Left lung (tissue), 10 donors: ENCODE measurements around the gene PIGT. TPM values are rescaled to one million over a fixed set of nuclear protein-coding genes. Genes with fewer than 3 reads are reported as not detected.

Experiments
- ATAC-seq: fragments of 200-7000 bp; cut with Tn5 transposase; one replicate; pipeline ENCODE4 v1.9.1; 2020; ENCODE audit warnings: moderate library complexity
- DNase-seq, 4 donors: peaks; one replicate each; pipeline ENCODE4 v3.0.0-alpha.2; 2013 to 2020
- H3K27ac ChIP-seq, 2 donors: fragments of 200-600 bp; sonication (generic) in 1 of 2; one replicate each; pipeline versions ENCODE4 v1.5.0 to v1.8.0; 2020 to 2021
- H3K27me3 ChIP-seq, 2 donors: fragments of 200-600 bp; sonication (generic) in 1 of 2; one replicate each; pipeline versions ENCODE4 v1.5.0 to v1.8.0; 2020 to 2021
- H3K36me3 ChIP-seq, 2 donors: fragments of 200-600 bp; sonication (generic) in 1 of 2; one replicate each; pipeline versions ENCODE4 v1.5.0 to v1.8.0; 2020 to 2021
- H3K4me1 ChIP-seq, 2 donors: fragments of 200-600 bp; one replicate each; pipeline ENCODE4 v1.8.0; 2021
- H3K4me3 ChIP-seq, 2 donors: fragments of 200-600 bp; sonication (generic) in 1 of 2; one replicate each; pipeline versions ENCODE4 v1.5.0 to v1.8.0; 2020 to 2021; ENCODE audit warnings: mild to moderate bottlenecking in 1 of 2
- H3K9me3 ChIP-seq, 2 donors: fragments of 200-600 bp; sonication (generic) in 1 of 2; one replicate each; pipeline versions ENCODE4 v1.5.0 to v1.8.0; 2020 to 2021
- CTCF ChIP-seq, 2 donors: fragments of 200-600 bp; sonication (generic) in 1 of 2; IDR thresholded peaks; one replicate each; pipeline versions ENCODE4 v1.5.0 to v1.8.0; 2021; ENCODE audit warnings: antibody characterized with exemption in 2 of 2
- intact Hi-C, 2 donors: fragments of 100-400 bp; cut with DNase I; formaldehyde crosslinking; loops; one replicate each; pipeline versions ENCODE4 v1.11.2 to v1.14.2; 2022
- polyA plus RNA-seq, 6 donors: library from polyadenylated mRNA; unstranded; fragments of 120-200 nt; gene quantifications; one replicate each; pipeline ENCODE4 v1.2.1, GENCODE V29; 2013; ENCODE audit not compliant: insufficient read length in 6 of 6
- total RNA-seq, 2 donors: library from RNA; stranded (reverse); fragmentation: NEBNext Ultra II Directional; extraction: Animal tissue kit (Norgen Biotek cat#: 25700); gene quantifications; one replicate each; pipeline ENCODE4 v1.2.1, GENCODE V29; 2021
- donor health status: DM: no; HTN: yes; CAD: no.
- donor health status: DM: no; HTN: no; CAD: no.

The PIGT gene
- total and polyA plus RNA-seq, 8 donors: 72.8 to 96.7 (median 82.1) TPM

GRCh38 chr20:45450097-45450818 lies 34.3 kb downstream of the PIGT start:
- no peaks in the 10 kb centered on the region for H3K36me3 ChIP-seq
- no peak overlapping the region for H3K27ac ChIP-seq
- H3K4me3 ChIP-seq: no peak overlapping the region
- DNase-seq: no peak
- H3K27me3 ChIP-seq: no peaks in the 10 kb centered on the region
- intact Hi-C loops: no loop called here
- peak; percentile 52 to 58 for TF ChIP-seq CTCF (IDR thresholded peaks at IDR 0.05)
- ATAC-seq: peak; percentile 74
- no peaks in the 10 kb centered on the region for H3K9me3 ChIP-seq
- H3K4me1 ChIP-seq: no peaks in the 10 kb centered on the region

DNA sequence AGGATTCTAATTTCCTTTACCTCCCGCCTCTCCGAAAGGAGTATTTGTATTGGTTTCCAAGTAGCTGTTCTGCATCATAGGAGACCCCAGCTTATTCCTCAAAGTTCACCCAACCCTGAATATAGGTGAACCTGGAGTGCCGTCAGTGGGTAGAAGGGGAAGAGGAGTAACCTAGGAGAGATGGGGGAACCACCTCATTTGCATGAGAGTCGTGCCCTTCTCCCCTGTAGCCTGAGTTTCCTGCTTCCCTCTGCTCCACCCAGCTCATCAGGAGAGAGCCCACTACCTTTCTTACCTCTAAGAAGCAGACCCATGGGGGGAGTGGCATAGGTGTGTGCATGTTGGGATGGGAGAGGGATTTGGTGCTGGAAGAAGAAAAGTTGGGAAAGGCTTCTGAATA lies 36.3 kb downstream of the PIGT start:
- DNase-seq: no peak
- Histone ChIP-seq H3K4me3 (no peak overlapping the region), H3K9me3 (no peaks in the 10 kb centered on the region), H3K4me1 (no peaks in the 10 kb centered on the region), H3K27me3 (no peaks in the 10 kb centered on the region), H3K27ac (no peak overlapping the region), H3K36me3 (no peaks in the 10 kb centered on the region)
- intact Hi-C loops: no loop called here
- TF ChIP-seq CTCF (IDR thresholded peaks at IDR 0.05): no peak
- ATAC-seq: no peak

- ATAC-seq (no peak), DNase-seq (no peak)
- Histone ChIP-seq H3K27ac (no peak overlapping the region), H3K9me3 (no peaks in the 10 kb centered on the region), H3K4me1 (no peaks in the 10 kb centered on the region), H3K36me3 (no peaks in the 10 kb centered on the region), H3K4me3 (no peak overlapping the region), H3K27me3 (no peaks in the 10 kb centered on the region)
- TF ChIP-seq CTCF (IDR thresholded peaks at IDR 0.05): no peak
- intact Hi-C loops: no loop called here
Observed at GRCh38 chr20:45452772-45453691, 37.1 kb downstream of the PIGT start.

DNA sequence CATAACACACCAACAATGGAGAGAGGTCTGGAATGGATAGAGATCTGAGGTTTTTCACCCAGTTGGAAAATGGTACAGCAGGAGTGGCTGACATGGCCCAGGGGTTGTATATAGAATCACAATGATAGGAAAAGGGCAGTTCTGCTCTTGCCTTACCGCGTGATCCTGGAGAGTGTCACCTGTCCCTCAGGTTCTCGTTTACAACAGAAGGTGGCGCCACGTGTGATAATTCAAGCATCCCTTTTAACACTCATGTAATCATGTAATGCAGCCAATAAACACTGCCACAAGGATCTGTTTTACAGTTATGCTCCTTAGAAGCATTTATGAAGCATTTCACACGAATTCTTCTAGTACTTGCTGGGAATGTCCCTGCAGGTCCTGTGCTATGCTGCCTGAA lies 40.7 kb downstream of the PIGT start:
- no peaks in the 10 kb centered on the region for H3K9me3 ChIP-seq
- H3K4me1 ChIP-seq: no peaks in the 10 kb centered on the region
- H3K27me3 ChIP-seq: no peaks in the 10 kb centered on the region
- H3K27ac ChIP-seq: no peak overlapping the region
- ATAC-seq: peak; percentile 89
- no peaks in the 10 kb centered on the region for H3K36me3 ChIP-seq
- peak; percentile 19 to 21 for TF ChIP-seq CTCF (IDR thresholded peaks at IDR 0.05)
- no peak overlapping the region for H3K4me3 ChIP-seq
- no peak for DNase-seq
- intact Hi-C loops: no loop called here

GRCh38 chr20:45459606-45460005 lies 43.7 kb downstream of the PIGT start:
- ATAC-seq: no peak
- H3K4me3 ChIP-seq: no peak overlapping the region
- no peaks in the 10 kb centered on the region for H3K9me3 ChIP-seq
- TF ChIP-seq CTCF (IDR thresholded peaks at IDR 0.05): no peak
- intact Hi-C loops: no loop called here
- DNase-seq: no peak
- H3K36me3 ChIP-seq: no peaks in the 10 kb centered on the region
- peaks cover 0 to 7% of the 10 kb centered on the region in 2 donors for H3K27me3 ChIP-seq
- H3K27ac ChIP-seq: no peak overlapping the region
- no peaks in the 10 kb centered on the region for H3K4me1 ChIP-seq
